Spinal cord (tissue), 10 donors: ENCODE measurements around the gene PRELID1. TPM values are rescaled to one million over a fixed set of nuclear protein-coding genes. Genes with fewer than 3 reads are reported as not detected.

Experiments used
- DNase-seq, 6 donors: peaks; one replicate each; pipeline versions ENCODE4 v3.0.0 to v3.0.0-alpha.2; 2013 to 2015; ENCODE audit warnings: low spot score in 6 of 6, low read depth in 4 of 6
- H3K27ac ChIP-seq: one replicate; pipeline ENCODE4 v1.5.1; 2013; ENCODE audit warnings: low read depth, low read length, control low read depth
- H3K27me3 ChIP-seq: one replicate; pipeline ENCODE4 v1.6.1; 2013; ENCODE audit warnings: low read length; ENCODE audit not compliant: control insufficient read depth, insufficient read depth
- H3K36me3 ChIP-seq: one replicate; pipeline ENCODE4 v1.6.1; 2013; ENCODE audit warnings: low read length; ENCODE audit not compliant: control insufficient read depth, insufficient read depth
- H3K4me1 ChIP-seq: one replicate; pipeline ENCODE4 v1.6.1; 2013; ENCODE audit warnings: low read length; ENCODE audit not compliant: control insufficient read depth, insufficient read depth
- H3K4me3 ChIP-seq: one replicate; pipeline ENCODE4 v1.5.1; 2013; ENCODE audit warnings: low read depth, low read length, control low read depth
- H3K9me3 ChIP-seq: one replicate; pipeline ENCODE4 v1.6.1; 2013; ENCODE audit warnings: low read length; ENCODE audit not compliant: control insufficient read depth, insufficient read depth
- WGBS: methylation state at CpG from one replicate; pipeline ENCODE4 v1.1.5; 2013; ENCODE audit warnings: missing lambda C conversion rate; ENCODE audit not compliant: insufficient coverage; 5-methylcytosine and 5-hydroxymethylcytosine counted together
- polyA plus RNA-seq, 2 donors: library from polyadenylated mRNA; unstranded; fragments of 120-200 nt; gene quantifications; one replicate each; pipeline ENCODE4 v1.2.1, GENCODE V29; 2013; ENCODE audit not compliant: insufficient read length in 2 of 2
- total RNA-seq, 2 donors: library from RNA; depleted of rRNA in 1 of 2; stranded (reverse); fragments of 120-200 nt in 1 of 2; fragments of >200 nt in 1 of 2; gene quantifications; one replicate each; pipeline versions ENCODE4 v1.2.3 to v1.2.4, GENCODE V29; 2013 to 2014
- donor health status: healthy.

The PRELID1 gene
- total and polyA plus RNA-seq, 4 donors = 35.2 to 116 (median 108) TPM

DNA sequence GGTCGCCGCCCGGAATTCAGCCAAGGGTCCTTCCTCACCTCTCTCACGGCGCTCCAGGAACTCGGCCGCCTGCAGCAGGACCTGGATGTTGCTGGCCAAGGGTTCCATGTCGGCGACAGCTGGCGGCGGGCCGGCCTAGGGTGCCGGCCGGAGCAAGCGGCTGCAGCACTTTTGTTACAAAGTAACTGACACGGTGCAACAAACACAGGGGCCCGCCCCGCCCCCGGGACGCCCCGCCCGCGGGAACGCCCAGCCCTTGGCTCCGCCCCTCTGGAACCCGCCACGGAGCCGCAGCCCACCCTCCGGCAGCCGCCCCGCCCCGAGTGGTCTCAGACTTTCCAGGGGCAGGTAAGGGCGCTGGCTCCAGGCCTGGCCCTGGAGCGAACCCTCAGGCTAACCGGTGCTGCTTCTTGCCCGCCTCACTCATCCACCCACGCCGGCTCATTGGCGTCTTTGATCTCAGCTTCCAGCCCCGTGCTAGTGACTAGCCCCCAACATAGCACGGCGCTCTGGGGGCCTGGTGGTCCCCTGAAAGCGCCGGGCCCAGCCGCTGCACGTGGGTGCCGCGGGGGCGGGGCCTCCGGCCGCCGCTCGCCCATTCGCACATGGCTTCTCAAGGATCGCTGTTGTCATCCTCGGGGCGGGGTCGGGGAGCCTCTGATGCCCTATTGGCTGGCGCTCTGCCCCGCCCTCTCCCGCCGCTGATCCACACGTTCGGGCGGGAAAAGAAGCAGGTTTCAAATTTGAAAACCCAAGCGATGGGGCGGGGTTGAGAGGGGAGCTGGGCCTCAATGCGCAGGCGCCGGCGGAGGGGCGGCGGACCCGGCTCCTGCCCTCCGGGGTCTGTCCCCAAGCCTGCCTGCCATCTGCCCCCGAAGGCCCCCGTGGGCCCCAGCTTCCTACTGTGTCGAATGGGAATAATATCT is 8.4 kb downstream of the PRELID1 start, which contains the start of gene MXD3:
Gene MXD3, minus strand, starts transcription at position 176 of the 926 bp plus-strand sequence. Its CDS starts 68 bp downstream, at position 108.
- Histone ChIP-seq H3K4me1 (peaks cover 54% of the 10 kb centered on the region), H3K4me3 (peak within 1 kb of the TSS; percentile 69), H3K9me3 (no peaks in the 10 kb centered on the region), H3K27ac (peak within 1 kb of the TSS; percentile 25), H3K36me3 (peaks cover 30% of the 10 kb centered on the region), H3K27me3 (no peaks in the 10 kb centered on the region)
- WGBS = under 1% methylated on average over 77 of the region's 78 CpGs
- peak; percentile 75 to 98 (median 90) for DNase-seq

DNA sequence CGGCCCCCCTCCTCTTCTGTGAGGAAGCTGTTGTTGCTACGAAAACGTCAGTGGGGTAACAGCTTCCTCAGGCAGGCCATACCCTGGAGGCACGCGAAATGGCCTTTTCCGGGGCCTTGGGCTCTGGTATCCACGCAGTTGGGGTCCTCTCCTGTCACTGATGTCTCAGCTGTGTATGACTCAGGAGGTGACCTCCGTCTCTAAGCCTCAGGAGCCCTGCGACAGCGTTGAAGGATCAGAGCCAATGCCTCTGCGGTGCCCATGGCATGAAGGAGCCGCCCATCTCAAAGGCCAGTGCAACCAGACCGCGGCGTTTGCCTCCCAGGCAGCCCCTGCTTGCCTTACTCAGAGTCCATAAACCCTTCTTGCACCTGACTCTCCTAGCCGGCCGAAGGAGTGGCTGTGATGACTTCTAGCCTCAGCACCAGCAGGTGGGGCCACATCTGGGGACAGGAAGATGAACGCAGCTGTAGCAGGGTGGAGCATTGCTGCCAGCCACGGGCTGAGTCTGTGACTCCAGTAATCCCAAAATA is 9.1 kb downstream of the PRELID1 start:
- Histone ChIP-seq H3K9me3 (no peaks in the 10 kb centered on the region), H3K4me3 (peak overlapping the region; percentile 3), H3K27ac (no peak overlapping the region), H3K36me3 (peaks cover 23% of the 10 kb centered on the region), H3K27me3 (no peaks in the 10 kb centered on the region), H3K4me1 (peaks cover 47% of the 10 kb centered on the region)
- WGBS = 5% methylated on average over 19 of the region's 19 CpGs
- DNase-seq = no peak

DNA sequence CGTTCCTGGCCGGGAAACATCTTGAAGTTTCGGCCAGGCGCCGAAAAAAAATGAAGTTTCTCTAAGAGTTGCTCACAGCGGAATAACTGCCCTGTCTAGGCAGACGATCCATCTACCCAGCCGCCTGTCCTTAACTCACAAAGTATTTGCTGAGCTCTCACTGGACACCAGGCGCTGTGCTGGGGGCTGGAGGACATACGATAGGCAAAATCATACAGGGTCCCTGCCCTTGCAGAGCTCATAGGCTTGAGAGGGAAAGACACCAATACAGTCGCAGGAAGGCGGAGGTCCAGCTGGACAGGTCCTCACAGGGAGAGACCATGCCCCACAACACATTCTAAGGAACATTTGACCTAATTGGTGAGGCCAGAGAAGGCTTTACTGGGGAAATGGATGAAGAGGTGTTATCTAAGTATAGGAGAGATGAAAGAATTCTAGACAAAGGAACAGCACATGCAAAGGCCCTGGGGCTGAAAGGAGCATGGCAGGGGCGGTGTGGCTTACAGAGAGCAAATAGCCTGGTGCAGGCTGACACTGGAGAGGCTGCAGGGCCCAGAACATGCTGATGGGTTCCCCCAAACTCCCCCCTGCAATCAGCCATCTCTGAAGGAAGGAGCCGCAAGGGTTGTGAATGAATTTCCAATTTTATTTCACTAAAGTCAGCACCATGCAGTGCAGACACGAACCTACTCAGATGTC is 10.1 kb downstream of the PRELID1 start:
- Histone ChIP-seq H3K9me3 (no peaks in the 10 kb centered on the region), H3K4me1 (peaks cover 42% of the 10 kb centered on the region), H3K36me3 (peaks cover 18% of the 10 kb centered on the region), H3K27me3 (no peaks in the 10 kb centered on the region), H3K4me3 (no peak overlapping the region), H3K27ac (no peak overlapping the region)
- WGBS = 95% methylated on average over 11 of the region's 15 CpGs
- DNase-seq = no peak

DNA sequence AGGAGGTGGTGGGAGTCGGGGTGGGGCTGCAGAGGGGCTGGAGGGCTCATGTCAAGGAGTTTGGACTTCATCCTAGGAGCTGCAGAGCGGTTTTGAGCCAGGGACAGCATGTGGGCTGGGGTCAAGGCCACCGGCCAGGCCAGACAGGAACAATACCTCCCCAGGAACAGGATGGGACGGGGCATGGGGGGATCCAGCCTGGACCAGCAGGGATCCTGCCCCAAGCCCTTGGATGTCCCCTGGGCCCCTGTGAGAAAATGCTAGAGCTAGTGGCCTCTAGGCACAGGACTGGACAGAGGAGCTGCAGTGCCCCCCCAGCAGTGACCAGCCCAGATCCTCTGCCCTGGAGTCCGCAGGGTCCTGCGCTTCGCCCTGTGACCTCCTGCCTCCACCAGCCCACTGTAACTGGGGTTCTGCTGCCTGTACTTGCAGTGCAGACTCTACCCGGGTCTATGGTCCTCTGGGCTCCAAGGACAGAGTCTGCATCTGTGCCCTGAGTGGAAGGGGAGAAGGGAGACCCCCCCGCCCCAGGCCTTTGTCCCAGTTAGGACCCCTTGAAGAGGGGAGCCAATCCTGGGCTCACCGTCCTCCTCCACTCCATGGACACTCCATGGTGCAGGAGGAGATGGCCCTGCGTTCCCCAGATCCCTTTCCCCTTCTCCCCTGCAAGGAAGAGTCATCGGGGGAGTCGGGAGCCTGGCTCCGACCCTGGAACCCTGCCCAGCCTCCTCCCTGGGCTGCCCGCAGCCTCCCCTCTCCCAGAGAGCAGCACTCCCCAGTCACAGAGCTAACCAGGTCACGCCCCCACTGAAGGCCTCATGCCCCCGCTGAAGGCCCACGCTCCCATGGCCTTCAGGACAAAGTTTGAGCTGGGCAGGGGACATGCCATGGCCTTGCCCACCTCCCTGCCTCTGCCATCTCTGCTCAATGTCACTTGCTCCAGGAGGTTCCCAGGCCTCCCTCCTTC is 11.1 kb downstream of the PRELID1 start:
- no peak overlapping the region for H3K4me3 ChIP-seq
- no peaks in the 10 kb centered on the region for H3K9me3 ChIP-seq
- no peaks in the 10 kb centered on the region for H3K27me3 ChIP-seq
- H3K4me1 ChIP-seq = peaks cover 33% of the 10 kb centered on the region
- H3K36me3 ChIP-seq = peaks cover 14% of the 10 kb centered on the region
- H3K27ac ChIP-seq = no peak overlapping the region
- 85% methylated on average over 15 of the region's 18 CpGs for WGBS
- no peak for DNase-seq

DNA sequence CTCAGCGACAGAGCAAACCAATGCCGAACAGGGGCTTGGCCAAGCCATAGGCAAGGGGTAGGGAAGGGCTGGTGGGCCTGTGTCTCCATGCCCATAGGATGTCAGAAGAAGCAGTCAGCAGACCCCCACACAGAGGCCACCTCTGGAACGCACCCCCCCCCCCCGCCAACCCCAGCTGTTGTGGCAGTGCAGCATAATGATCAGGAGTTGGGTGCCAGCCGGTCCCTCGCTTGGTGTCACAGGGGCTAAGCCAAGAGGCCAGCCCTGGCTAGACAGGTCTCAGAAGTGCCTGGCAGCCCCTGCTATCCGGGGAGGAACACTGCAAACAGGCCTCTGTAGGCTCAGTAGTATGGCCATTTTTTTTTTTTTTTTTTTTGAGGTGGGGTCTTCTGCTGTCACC is 11.8 kb downstream of the PRELID1 start:
- no peak for DNase-seq
- WGBS = 84% methylated on average over 3 of the region's 7 CpGs
- no peaks in the 10 kb centered on the region for H3K9me3 ChIP-seq
- no peaks in the 10 kb centered on the region for H3K27me3 ChIP-seq
- H3K27ac ChIP-seq = no peak overlapping the region
- H3K36me3 ChIP-seq = peaks cover 16% of the 10 kb centered on the region
- H3K4me1 ChIP-seq = peaks cover 25% of the 10 kb centered on the region
- H3K4me3 ChIP-seq = no peak overlapping the region

DNA sequence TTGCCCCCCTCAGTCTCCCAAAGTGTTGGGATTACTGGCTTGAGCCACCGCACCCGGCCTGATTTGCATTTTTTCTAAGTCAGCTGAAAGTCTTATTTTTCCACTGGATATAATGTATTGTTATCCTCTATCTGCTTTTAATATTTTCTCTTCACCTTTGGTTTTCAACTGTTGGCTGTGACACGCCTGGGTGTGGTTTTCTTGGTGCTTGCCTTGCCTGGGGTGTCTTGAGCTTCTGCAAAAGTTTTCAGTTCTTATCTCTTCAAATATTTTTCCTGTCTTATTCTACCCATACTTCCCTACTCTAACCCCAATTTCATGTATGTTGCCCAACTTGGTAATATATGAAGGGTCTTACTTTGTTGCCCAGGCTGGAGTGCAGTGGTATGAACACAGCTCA is 12.4 kb downstream of the PRELID1 start:
- DNase-seq = no peak
- H3K27me3 ChIP-seq = no peaks in the 10 kb centered on the region
- H3K36me3 ChIP-seq = peaks cover 15% of the 10 kb centered on the region
- H3K9me3 ChIP-seq = no peaks in the 10 kb centered on the region
- no peak overlapping the region for H3K4me3 ChIP-seq
- WGBS = no CpG with 5 or more reads among the region's 3 CpGs
- peaks cover 19% of the 10 kb centered on the region for H3K4me1 ChIP-seq
- no peak overlapping the region for H3K27ac ChIP-seq

DNA sequence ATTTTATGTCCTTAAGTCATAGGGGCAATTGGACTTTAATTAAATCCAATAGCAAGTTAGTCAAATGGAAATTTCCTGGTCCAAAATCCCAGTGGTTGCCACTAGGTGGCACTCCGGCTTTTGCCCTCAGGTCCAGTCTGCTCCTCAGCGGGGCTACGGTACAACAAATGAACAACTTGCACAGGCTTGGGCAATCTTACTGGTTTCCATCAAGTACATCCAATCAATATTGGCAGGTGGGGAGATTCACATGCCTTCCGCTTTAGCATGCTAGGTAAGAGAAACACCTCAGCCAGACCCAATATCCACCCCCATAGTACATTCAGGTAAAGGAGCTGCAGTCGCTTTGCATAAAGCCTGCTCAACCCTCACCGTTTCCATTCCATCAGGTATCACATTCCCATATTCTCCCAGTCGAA is 14.4 kb downstream of the PRELID1 start:
- 34% methylated on average over 6 of the region's 7 CpGs for WGBS

DNA sequence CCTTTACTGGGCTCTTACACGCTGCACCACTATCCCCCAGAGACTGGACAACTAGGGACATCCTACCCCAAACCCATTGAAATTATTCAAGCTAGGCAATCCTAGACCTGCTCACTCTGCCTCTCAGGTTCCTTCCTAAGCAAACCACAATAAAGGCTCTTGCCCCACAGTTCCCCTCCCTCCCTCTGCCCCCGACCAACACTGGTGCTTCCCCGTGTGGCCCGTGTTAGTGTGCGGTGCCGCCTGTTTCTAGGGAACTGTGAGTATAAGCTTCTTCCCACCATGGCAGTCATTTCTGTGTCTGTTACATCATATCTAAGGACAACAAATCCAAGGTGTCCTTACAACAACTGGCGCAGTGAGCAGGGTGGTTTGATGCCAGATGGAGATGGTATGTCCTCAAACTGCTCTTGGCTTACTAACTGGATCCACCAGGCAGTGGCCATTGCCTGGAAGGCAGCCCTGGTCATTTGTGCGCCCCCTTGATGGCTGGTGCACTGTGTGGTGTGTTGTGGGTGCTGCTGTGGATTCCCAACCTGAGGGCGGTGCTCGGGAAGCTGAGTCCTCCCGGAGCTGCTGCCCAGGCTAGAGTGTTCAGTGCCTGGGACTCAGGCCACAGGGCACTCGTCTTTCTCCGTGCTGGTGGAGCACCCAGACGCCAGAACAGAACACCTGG is 16.5 kb downstream of the PRELID1 start:
- Histone ChIP-seq H3K4me1 (no peaks in the 10 kb centered on the region), H3K36me3 (peaks cover 17% of the 10 kb centered on the region), H3K27ac (no peak overlapping the region), H3K27me3 (no peaks in the 10 kb centered on the region), H3K4me3 (no peak overlapping the region), H3K9me3 (no peaks in the 10 kb centered on the region)
- WGBS = 94% methylated on average over 8 of the region's 14 CpGs
- no peak for DNase-seq

More for the DNA sequence above, 14.4 kb downstream of the PRELID1 start:
- H3K4me3 ChIP-seq = no peak overlapping the region
- no peaks in the 10 kb centered on the region for H3K27me3 ChIP-seq
- H3K36me3 ChIP-seq = peaks cover 15% of the 10 kb centered on the region
- peaks cover 1% of the 10 kb centered on the region for H3K4me1 ChIP-seq
- H3K27ac ChIP-seq = no peak overlapping the region
- no peaks in the 10 kb centered on the region for H3K9me3 ChIP-seq
- peak in 2 of 6 donors; percentile 66 to 77 for DNase-seq
